K562 (cell line): ENCODE data around the gene ZDHHC3. TPM values are rescaled to one million over a fixed set of nuclear protein-coding genes. Genes with fewer than 3 reads are reported as not detected.

Experiments
- ATAC-seq: fragments of 200-7000 bp; cut with Tn5 transposase; 3 replicates; pipeline ENCODE4 v1.9.1; 2020; ENCODE audit warnings: moderate library complexity
- BruUV-seq: library from RNA; stranded (reverse); fragments of 400-500 nt; replicated peaks from 2 replicates; lab custom pipeline; 2021; lab: Mats Ljungman, UMichigan
- CTCF ChIA-PET: fragments of 300-600 bp; formaldehyde crosslinking; extraction: SDS; loops from one replicate; lab custom pipeline; 2021; ENCODE audit warnings: low intra/inter-chr PET ratio; lab: Yijun Ruan, JAX
- POLR2A ChIA-PET: fragments of 300-600, 350-650 bp; sonication (Branson Sonifier 250); formaldehyde crosslinking; extraction: SDS; loops from one replicate; lab custom pipeline; 2021; ENCODE audit warnings: antibody characterized with exemption, inconsistent platforms; lab: Yijun Ruan, JAX
- DNase-seq, 4 experiments: peaks; one replicate each; pipeline versions ENCODE4 v3.0.0 to v3.0.0-alpha.2; 2011 to 2018; ENCODE audit warnings: low spot score in 3 of 4, mixed read lengths in 3 of 4; ENCODE audit errors: extremely low read depth in 1 of 4
- FAIRE-seq: peaks from 2 replicates; lab custom pipeline; 2011; peaks lifted over from hg19 to GRCh38; lab: Jason Lieb, UNC
- H2AFZ ChIP-seq: 2 replicates; pipeline ENCODE4 v1.6.0; 2011; ENCODE audit warnings: low read depth, low read length, control low read depth, inconsistent platforms
- H3K27ac ChIP-seq: fragments of 200-600 bp; 3 replicates; pipeline ENCODE4 v1.8.0; 2011; ENCODE audit warnings: low read depth, mild to moderate bottlenecking, control low read depth, inconsistent platforms, low read length, moderate library complexity, mixed read lengths; ENCODE audit errors: extremely low read depth
- H3K27me3 ChIP-seq, 2 experiments: fragments of 300-600 bp in 1 of 2; 2 replicates in 1 of 2; 3 replicates in 1 of 2; pipeline versions ENCODE4 v1.6.0 to v1.8.0; 2011; ENCODE audit warnings: inconsistent platforms in 2 of 2, low read length in 2 of 2, mild to moderate bottlenecking in 1 of 2, mixed read lengths in 1 of 2, moderate library complexity in 1 of 2; ENCODE audit not compliant: control insufficient read depth in 2 of 2, insufficient read depth in 2 of 2
- H3K36me3 ChIP-seq: fragments of 300-600 bp; 3 replicates; pipeline ENCODE4 v1.8.0; 2011; ENCODE audit warnings: mild to moderate bottlenecking, low read length, inconsistent platforms; ENCODE audit not compliant: control insufficient read depth, insufficient read depth
- H3K4me1 ChIP-seq, 2 experiments: fragments of 200-600 bp in 1 of 2; replicated peaks in 1 of 2; 2 replicates in 1 of 2; 3 replicates in 1 of 2; pipeline versions ENCODE4 v1.5.1 to v1.8.0; 2011; ENCODE audit warnings: inconsistent platforms in 2 of 2, low read length in 2 of 2, mild to moderate bottlenecking in 1 of 2, mixed read lengths in 1 of 2, moderate library complexity in 1 of 2; ENCODE audit not compliant: control insufficient read depth in 2 of 2, insufficient read depth in 2 of 2
- H3K4me2 ChIP-seq: 2 replicates; pipeline ENCODE4 v1.6.1; 2011; ENCODE audit warnings: low read length, control low read depth, inconsistent platforms, mixed read lengths; ENCODE audit not compliant: insufficient read depth
- H3K4me3 ChIP-seq: fragments of 200-600 bp; sonication (generic), shearing (Covaris generic); 2 replicates; pipeline ENCODE4 v1.5.1; 2016; ENCODE audit warnings: control low read depth, inconsistent platforms
- H3K79me2 ChIP-seq: fragments of 200-600 bp; 3 replicates; pipeline ENCODE4 v1.8.0; 2011; ENCODE audit warnings: low read length, inconsistent platforms; ENCODE audit not compliant: control insufficient read depth, insufficient read depth
- H3K9ac ChIP-seq, 2 experiments: 2 replicates each; pipeline versions ENCODE4 v1.6.0 to v1.6.1; 2011; ENCODE audit warnings: low read depth in 2 of 2, low read length in 2 of 2, control low read depth in 1 of 2, inconsistent platforms in 1 of 2, mild to moderate bottlenecking in 1 of 2, mixed read lengths in 1 of 2; ENCODE audit not compliant: insufficient read depth in 1 of 2
- H3K9me1 ChIP-seq: one replicate; pipeline ENCODE4 v1.6.0; 2011; ENCODE audit warnings: inconsistent platforms, mild to moderate bottlenecking, low read length, moderate library complexity; ENCODE audit not compliant: control insufficient read depth, insufficient read depth
- H3K9me3 ChIP-seq: replicated peaks from 2 replicates; pipeline ENCODE4 v1.5.1; 2011; ENCODE audit warnings: low read depth, low read length, inconsistent platforms; ENCODE audit not compliant: control insufficient read depth, insufficient read depth
- H4K20me1 ChIP-seq: replicated peaks from 2 replicates; pipeline ENCODE4 v1.6.1; 2011; ENCODE audit warnings: low read length, inconsistent platforms, mixed read lengths; ENCODE audit not compliant: control insufficient read depth, insufficient read depth
- PCBP2 ChIP-seq: fragments of 200-400 bp; formaldehyde crosslinking; IDR thresholded peaks from 2 replicates; pipeline ENCODE4 v1.6.1; 2018; ENCODE audit warnings: low read length, low read depth, mild to moderate bottlenecking, moderate library complexity; ENCODE audit not compliant: poor library complexity, severe bottlenecking
- ZEB2 ChIP-seq: fragments of 450-650 bp; IDR thresholded peaks from 2 replicates; pipeline ENCODE4 v1.6.1; 2016
- ZNF175 ChIP-seq: fragments of 200-800 bp; sonication (Bioruptor generic); IDR thresholded peaks from 2 replicates; pipeline ENCODE4 v1.6.1; 2016; ENCODE audit warnings: low read depth, mild to moderate bottlenecking, missing genetic modification characterization, missing compliant biosample characterization
- WGBS: fragments of 100-300 bp; shearing (Covaris generic); methylation state at CpG from one replicate; pipeline ENCODE4 v1.1.6; 2016; ENCODE audit warnings: low coverage, mixed read lengths; ENCODE audit not compliant: insufficient coverage; ENCODE audit errors: missing lambda C conversion rate; 5-methylcytosine and 5-hydroxymethylcytosine counted together
- in situ Hi-C: fragments of 300-500 bp; cut with MboI; formaldehyde crosslinking; loops from 4 replicates; pipeline ENCODE4 v1.15.0; 2018; ENCODE audit warnings: inconsistent platforms, mixed read lengths
- intact Hi-C: fragments of 100-400 bp; cut with micrococcal nuclease; formaldehyde crosslinking; loops from 2 replicates; pipeline ENCODE4 v1.14.2; 2022
- polyA plus RNA-seq, 8 experiments: library from polyadenylated mRNA; depleted of rRNA in 4 of 8; stranded (reverse) in 5 of 8; unstranded in 3 of 8; fragments of >200 nt; fragmentation: Nextera tagmentation in 2 of 8; fragmentation: Illumina TruSeq in 1 of 8; extraction: Ambion mirVana in 2 of 8; extraction: Trizol in 1 of 8; gene quantifications; 2 replicates each; pipeline versions ENCODE4 v1.2.1 to v1.2.3, GENCODE V29; 2011 to 2014; ENCODE audit warnings: inconsistent platforms in 1 of 8, missing spikeins in 1 of 8
- total RNA-seq, 7 experiments: library from RNA; depleted of rRNA in 6 of 7; stranded (reverse); fragments of >200 nt in 6 of 7; fragmentation: Illumina TruSeq in 2 of 7; extraction: Trizol in 2 of 7; gene quantifications; 2 replicates each; pipeline versions ENCODE4 v1.2.1 to v1.2.3, GENCODE V29; 2011 to 2021; ENCODE audit warnings: low replicate concordance in 1 of 7
- TF ChIP-seq, protein P1 (sequence below): fragments of 450-650 bp; IDR thresholded peaks from 2 replicates; pipeline ENCODE4 v1.6.1; 2016; ENCODE audit warnings: low read depth, mild to moderate bottlenecking, moderate library complexity
- TF ChIP-seq, protein P2 (sequence below): fragments of 250-450 bp; sonication (Bioruptor Pico); IDR thresholded peaks from 2 replicates; pipeline ENCODE4 v1.4.0; 2020

Gene ZDHHC3
- total and polyA plus RNA-seq, 9 of the 15 experiments (the other 6 are each of a cell fraction or from before 2014, with no cell fraction given) = 10.3 to 120 (median 67.2) TPM

DNA sequence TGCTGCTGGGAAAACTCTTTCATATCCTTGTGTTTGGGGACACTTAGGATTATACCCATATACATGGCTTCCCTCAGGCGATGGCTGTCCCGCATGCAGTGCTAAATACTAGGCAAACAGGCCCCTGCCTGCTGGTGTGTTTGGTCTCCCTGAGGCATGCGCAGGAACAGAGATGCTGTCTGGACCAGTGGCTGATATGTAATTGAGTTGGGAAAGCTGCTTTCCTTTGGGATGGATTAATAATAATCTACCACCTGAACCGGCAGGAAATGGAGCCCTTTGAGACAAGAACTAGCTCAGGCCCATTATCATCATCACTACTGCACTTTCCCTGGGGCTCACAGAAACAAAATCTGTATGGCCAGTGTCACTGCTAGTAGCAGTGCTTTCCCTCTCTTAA is 18.0 kb downstream of the ZDHHC3 start:
- H3K9me1 ChIP-seq = no peaks in the 10 kb centered on the region
- ChIA-PET POLR2A (interaction anchor here (0.5 to 1.0 kb wide), 4 partner anchors 10 to 1037 kb away, joined by 3 to 4 read pairs (median 3); no protein-coding TSS in a partner anchor), CTCF (no interaction called here)
- in situ Hi-C loops (no loop called here), intact Hi-C loops (no loop called here)
- H2AFZ ChIP-seq = no peak overlapping the region
- 95% methylated on average over 4 of the region's 4 CpGs for WGBS
- H3K27me3 ChIP-seq = no peaks in the 10 kb centered on the region
- TF ChIP-seq ZEB2 (no peak), PCBP2 (no peak), ZNF175 (CRISPR knock-in tag) (no peak)
- no TSS peak for BruUV-seq
- H3K9ac ChIP-seq = no peak overlapping the region
- no peaks in the 10 kb centered on the region; a peak in 1 of 5 replicates for H3K4me1 ChIP-seq
- ATAC-seq (no peak), FAIRE-seq (no peak), DNase-seq (no peak)
- H4K20me1 ChIP-seq = peaks cover 25% of the 10 kb centered on the region; the same call in 1 of the 2 replicates
- peaks cover 27% of the 10 kb centered on the region for H3K79me2 ChIP-seq
- H3K27ac ChIP-seq = no peak overlapping the region
- peaks cover 44% of the 10 kb centered on the region for H3K36me3 ChIP-seq
- H3K4me3 ChIP-seq = no peak overlapping the region
- no peaks in the 10 kb centered on the region for H3K9me3 ChIP-seq
- no peak overlapping the region for H3K4me2 ChIP-seq

DNA sequence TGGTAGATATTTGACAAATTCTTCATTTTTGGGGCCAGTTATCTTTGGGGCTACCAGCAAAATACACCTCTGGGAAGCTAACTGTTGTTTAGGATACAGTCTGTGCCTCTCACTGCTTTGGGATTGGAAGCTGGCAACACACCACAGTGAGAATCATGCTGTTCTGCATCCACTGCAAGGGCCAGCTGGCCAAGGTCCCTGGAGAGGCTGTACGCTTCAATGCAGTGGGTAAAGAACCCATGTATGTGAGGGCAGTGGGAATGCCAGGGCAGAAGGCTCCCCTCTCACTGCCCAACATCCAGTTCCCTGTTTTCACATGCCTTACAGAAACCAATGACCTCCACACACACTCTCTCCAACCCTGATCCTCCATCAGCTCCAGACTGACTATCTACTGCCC is 20.1 kb downstream of the ZDHHC3 start:
- WGBS = 100% methylated on average over 1 of the region's 1 CpG
- Histone ChIP-seq H4K20me1 (peaks cover 20% of the 10 kb centered on the region), H3K36me3 (peaks cover 44% of the 10 kb centered on the region), H3K9me1 (no peaks in the 10 kb centered on the region), H3K27me3 (no peaks in the 10 kb centered on the region), H3K4me3 (no peak overlapping the region), H3K9ac (peak overlapping the region in 1 of 2 experiments; percentile 21; a peak in 1 of 4 replicates), H3K4me1 (no peaks in the 10 kb centered on the region), H3K4me2 (no peak overlapping the region), H3K27ac (no peak overlapping the region), H3K9me3 (no peaks in the 10 kb centered on the region), H3K79me2 (peaks cover 9% of the 10 kb centered on the region; the same call in 2 of the 3 replicates), H2AFZ (no peak overlapping the region)
- FAIRE-seq (no peak), DNase-seq (no peak), ATAC-seq (no peak)
- TF ChIP-seq, protein P1, sequence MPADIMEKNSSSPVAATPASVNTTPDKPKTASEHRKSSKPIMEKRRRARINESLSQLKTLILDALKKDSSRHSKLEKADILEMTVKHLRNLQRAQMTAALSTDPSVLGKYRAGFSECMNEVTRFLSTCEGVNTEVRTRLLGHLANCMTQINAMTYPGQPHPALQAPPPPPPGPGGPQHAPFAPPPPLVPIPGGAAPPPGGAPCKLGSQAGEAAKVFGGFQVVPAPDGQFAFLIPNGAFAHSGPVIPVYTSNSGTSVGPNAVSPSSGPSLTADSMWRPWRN = no peak
- TF ChIP-seq, protein P2, sequence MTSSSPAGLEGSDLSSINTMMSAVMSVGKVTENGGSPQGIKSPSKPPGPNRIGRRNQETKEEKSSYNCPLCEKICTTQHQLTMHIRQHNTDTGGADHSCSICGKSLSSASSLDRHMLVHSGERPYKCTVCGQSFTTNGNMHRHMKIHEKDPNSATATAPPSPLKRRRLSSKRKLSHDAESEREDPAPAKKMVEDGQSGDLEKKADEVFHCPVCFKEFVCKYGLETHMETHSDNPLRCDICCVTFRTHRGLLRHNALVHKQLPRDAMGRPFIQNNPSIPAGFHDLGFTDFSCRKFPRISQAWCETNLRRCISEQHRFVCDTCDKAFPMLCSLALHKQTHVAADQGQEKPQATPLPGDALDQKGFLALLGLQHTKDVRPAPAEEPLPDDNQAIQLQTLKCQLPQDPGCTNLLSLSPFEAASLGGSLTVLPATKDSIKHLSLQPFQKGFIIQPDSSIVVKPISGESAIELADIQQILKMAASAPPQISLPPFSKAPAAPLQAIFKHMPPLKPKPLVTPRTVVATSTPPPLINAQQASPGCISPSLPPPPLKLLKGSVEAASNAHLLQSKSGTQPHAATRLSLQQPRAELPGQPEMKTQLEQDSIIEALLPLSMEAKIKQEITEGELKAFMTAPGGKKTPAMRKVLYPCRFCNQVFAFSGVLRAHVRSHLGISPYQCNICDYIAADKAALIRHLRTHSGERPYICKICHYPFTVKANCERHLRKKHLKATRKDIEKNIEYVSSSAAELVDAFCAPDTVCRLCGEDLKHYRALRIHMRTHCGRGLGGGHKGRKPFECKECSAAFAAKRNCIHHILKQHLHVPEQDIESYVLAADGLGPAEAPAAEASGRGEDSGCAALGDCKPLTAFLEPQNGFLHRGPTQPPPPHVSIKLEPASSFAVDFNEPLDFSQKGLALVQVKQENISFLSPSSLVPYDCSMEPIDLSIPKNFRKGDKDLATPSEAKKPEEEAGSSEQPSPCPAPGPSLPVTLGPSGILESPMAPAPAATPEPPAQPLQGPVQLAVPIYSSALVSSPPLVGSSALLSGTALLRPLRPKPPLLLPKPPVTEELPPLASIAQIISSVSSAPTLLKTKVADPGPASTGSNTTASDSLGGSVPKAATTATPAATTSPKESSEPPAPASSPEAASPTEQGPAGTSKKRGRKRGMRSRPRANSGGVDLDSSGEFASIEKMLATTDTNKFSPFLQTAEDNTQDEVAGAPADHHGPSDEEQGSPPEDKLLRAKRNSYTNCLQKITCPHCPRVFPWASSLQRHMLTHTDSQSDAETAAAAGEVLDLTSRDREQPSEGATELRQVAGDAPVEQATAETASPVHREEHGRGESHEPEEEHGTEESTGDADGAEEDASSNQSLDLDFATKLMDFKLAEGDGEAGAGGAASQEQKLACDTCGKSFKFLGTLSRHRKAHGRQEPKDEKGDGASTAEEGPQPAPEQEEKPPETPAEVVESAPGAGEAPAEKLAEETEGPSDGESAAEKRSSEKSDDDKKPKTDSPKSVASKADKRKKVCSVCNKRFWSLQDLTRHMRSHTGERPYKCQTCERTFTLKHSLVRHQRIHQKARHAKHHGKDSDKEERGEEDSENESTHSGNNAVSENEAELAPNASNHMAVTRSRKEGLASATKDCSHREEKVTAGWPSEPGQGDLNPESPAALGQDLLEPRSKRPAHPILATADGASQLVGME (CRISPR knock-in tag) = no peak
- ChIA-PET POLR2A (interaction anchor here (0.8 to 2.2 kb wide), 5 partner anchors 9 to 830 kb away, joined by 3 to 7 read pairs (median 5); no protein-coding TSS in a partner anchor), CTCF (no interaction called here)
- intact Hi-C loops (no loop called here), in situ Hi-C loops (no loop called here)
- BruUV-seq = no TSS peak
